ENCODE results near the gene AFF1.

AFF1 gene

GRCh38 chr4:87050596-87050995, 115.8 kb downstream of the AFF1 start:
- TF ChIP-seq, protein P1, sequence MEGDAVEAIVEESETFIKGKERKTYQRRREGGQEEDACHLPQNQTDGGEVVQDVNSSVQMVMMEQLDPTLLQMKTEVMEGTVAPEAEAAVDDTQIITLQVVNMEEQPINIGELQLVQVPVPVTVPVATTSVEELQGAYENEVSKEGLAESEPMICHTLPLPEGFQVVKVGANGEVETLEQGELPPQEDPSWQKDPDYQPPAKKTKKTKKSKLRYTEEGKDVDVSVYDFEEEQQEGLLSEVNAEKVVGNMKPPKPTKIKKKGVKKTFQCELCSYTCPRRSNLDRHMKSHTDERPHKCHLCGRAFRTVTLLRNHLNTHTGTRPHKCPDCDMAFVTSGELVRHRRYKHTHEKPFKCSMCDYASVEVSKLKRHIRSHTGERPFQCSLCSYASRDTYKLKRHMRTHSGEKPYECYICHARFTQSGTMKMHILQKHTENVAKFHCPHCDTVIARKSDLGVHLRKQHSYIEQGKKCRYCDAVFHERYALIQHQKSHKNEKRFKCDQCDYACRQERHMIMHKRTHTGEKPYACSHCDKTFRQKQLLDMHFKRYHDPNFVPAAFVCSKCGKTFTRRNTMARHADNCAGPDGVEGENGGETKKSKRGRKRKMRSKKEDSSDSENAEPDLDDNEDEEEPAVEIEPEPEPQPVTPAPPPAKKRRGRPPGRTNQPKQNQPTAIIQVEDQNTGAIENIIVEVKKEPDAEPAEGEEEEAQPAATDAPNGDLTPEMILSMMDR (IDR thresholded peaks at IDR 0.05): no peak
- intact Hi-C loops (cut with DNase I; ENCODE audit: low total_unique reads): no loop called here
- DNase-seq: peak in 1 of 2 donors; percentile 48
- H3K27me3 ChIP-seq: no peaks in the 10 kb centered on the region
- peaks cover 9 to 18% (median 12%) of the 10 kb centered on the region in 3 donors for H3K36me3 ChIP-seq
- no peaks in the 10 kb centered on the region for H3K9me3 ChIP-seq
- peak overlapping the region; percentile 72 to 79 for H3K27ac ChIP-seq
- H3K4me3 ChIP-seq: peak overlapping the region in 1 of 2 donors; percentile 5
- H3K4me1 ChIP-seq: peaks cover 0 to 90% (median 68%) of the 10 kb centered on the region in 4 donors

DNA sequence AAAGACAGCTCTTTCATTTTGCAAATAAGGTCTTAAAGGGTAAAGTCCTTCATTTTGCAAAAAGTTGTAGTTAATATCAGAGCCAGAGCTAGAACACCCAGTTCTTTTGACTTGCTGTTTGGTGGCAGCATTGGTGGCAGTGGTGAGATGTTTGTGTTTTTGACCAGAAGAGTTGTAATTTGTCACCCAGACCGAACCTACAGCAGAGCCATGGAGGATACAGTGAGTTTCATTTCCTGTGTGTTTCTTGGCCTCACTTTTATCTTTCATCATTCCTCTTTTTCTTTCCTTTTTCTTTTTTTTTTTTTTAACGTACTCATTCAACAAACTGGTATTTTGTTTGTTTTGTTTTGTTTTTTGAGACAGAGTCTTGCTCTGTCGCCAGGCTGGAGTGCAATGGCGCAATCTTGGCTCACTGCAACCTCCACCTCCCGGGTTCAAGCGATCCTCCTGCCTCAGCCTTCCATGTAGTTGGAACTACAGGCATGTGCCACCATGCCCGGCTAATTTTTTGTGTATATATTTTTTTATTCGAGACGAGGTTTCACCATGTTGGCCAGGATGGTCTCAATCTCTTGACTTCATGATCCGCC, 116.4 kb downstream of the AFF1 start:
- DNase-seq: no peak
- intact Hi-C loops (cut with DNase I; ENCODE audit: low total_unique reads): no loop called here
- TF ChIP-seq, protein P1 (IDR thresholded peaks at IDR 0.05): no peak
- H3K4me1 ChIP-seq: peaks cover 0 to 90% (median 68%) of the 10 kb centered on the region in 4 donors
- H3K36me3 ChIP-seq: peaks cover 9 to 18% (median 12%) of the 10 kb centered on the region in 3 donors
- peak overlapping the region in 1 of 2 donors; percentile 5 for H3K4me3 ChIP-seq
- H3K9me3 ChIP-seq: no peaks in the 10 kb centered on the region
- no peaks in the 10 kb centered on the region for H3K27me3 ChIP-seq
- H3K27ac ChIP-seq: peak overlapping the region; percentile 72 to 79

DNA sequence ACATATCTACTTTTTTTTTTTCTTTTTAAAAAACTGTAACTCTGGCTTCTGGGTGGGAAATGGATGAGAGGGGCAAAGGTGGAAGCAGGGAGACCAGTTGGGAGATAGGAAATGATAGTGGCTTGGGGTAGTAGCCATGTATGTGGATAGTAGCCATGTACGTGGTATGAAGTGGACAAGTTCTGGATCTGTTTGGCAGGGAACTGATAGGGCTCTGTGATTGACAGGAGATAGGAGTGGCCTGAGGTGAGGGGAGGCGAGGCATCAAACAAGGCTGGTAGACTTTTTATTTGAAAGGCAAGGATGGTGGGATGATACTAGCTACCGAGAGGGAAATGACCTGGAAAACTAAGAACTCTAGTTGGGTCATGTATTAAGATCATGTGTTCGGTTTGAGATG, 117.8 kb downstream of the AFF1 start:
- H3K27ac ChIP-seq: peak overlapping the region; percentile 72 to 79
- intact Hi-C loops (cut with DNase I; ENCODE audit: low total_unique reads): no loop called here

DNA sequence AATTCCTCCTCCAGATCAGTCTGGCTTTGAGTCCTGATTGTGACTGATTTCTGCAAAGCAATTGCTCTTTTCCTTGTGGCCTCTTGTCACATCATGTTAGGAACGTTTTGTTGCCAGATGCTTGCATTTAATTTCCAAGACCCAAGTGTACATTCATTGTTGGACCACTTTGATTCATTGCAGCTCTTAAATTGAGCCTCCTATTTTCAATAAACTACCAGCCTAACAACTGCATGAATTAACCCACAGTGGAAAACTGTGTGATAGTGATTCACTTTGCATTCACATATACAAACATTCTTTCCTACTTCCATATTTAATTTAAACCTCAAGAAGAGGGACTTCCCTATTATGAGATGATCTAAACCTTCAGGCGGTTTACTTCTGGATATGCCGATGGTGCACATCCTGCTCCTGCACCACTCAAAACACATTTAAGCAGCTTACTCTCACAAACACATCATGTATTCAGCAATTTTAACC, 118.4 kb downstream of the AFF1 start:
- no peak for DNase-seq
- intact Hi-C loops (cut with DNase I; ENCODE audit: low total_unique reads): no loop called here

More for the DNA sequence above, 117.8 kb downstream of the AFF1 start:
- peaks cover 0 to 91% (median 73%) of the 10 kb centered on the region in 4 donors for H3K4me1 ChIP-seq
- peaks cover 0 to 8% (median 2%) of the 10 kb centered on the region in 3 donors for H3K36me3 ChIP-seq
- TF ChIP-seq, protein P1 (IDR thresholded peaks at IDR 0.05): no peak
- no peaks in the 10 kb centered on the region for H3K9me3 ChIP-seq
- H3K27me3 ChIP-seq: no peaks in the 10 kb centered on the region
- DNase-seq: no peak
- H3K4me3 ChIP-seq: no peak overlapping the region

GRCh38 chr4:87053802-87054767, 119.3 kb downstream of the AFF1 start:
- Histone ChIP-seq H3K36me3 (no peaks in the 10 kb centered on the region), H3K27ac (peak overlapping the region; percentile 72 to 79), H3K4me1 (peaks cover 0 to 99% (median 88%) of the 10 kb centered on the region in 4 donors), H3K4me3 (peak overlapping the region in 1 of 2 donors; percentile 18), H3K27me3 (no peaks in the 10 kb centered on the region), H3K9me3 (no peaks in the 10 kb centered on the region)
- TF ChIP-seq, protein P1 (IDR thresholded peaks at IDR 0.05): no peak
- intact Hi-C loops (cut with DNase I; ENCODE audit: low total_unique reads): no loop called here
- no peak for DNase-seq

More for the DNA sequence above, 118.4 kb downstream of the AFF1 start:
- Histone ChIP-seq H3K27ac (peak overlapping the region; percentile 72 to 79), H3K9me3 (no peaks in the 10 kb centered on the region), H3K4me3 (no peak overlapping the region), H3K36me3 (peaks cover 0 to 5% (median 0%) of the 10 kb centered on the region in 3 donors), H3K27me3 (no peaks in the 10 kb centered on the region), H3K4me1 (peaks cover 0 to 97% (median 79%) of the 10 kb centered on the region in 4 donors)
- TF ChIP-seq, protein P1 (IDR thresholded peaks at IDR 0.05): no peak

Data from tibial artery (tissue), 4 donors.